ENCODE measurements around the gene REM2. TPM values are rescaled to one million over a fixed set of nuclear protein-coding genes. Genes with fewer than 3 reads are reported as not detected.

Gene REM2
- total RNA-seq, 1 experiment from 2014 or later, result 1.5 TPM

- TF ChIP-seq PREB (CRISPR knock-in tag; IDR thresholded peaks at IDR 0.05; ENCODE audit: borderline replicate concordance), result no peak
- TF ChIP-seq IRF2 (CRISPR knock-in tag; IDR thresholded peaks at IDR 0.05; ENCODE audit: borderline replicate concordance, low read depth), result no peak
- no peak for TF ChIP-seq ZNF416 (CRISPR knock-in tag; IDR thresholded peaks at IDR 0.05)
- no peak for TF ChIP-seq GTF2I (CRISPR knock-in tag; conservative IDR thresholded peaks at IDR 0.05)
- TF ChIP-seq CTCF (IDR thresholded peaks at IDR 0.05), result no peak
- no peak for TF ChIP-seq ATF3 (CRISPR knock-in tag; conservative IDR thresholded peaks at IDR 0.05)
- no peak for TF ChIP-seq ESRRA (CRISPR knock-in tag; IDR thresholded peaks at IDR 0.05; ENCODE audit: borderline replicate concordance)
- TF ChIP-seq ELF4 (CRISPR knock-in tag; IDR thresholded peaks at IDR 0.05; ENCODE audit: low read depth), result no peak
Observed at GRCh38 chr14:22890416-22890815, 7.4 kb downstream of the REM2 start (continued).

GRCh38 chr14:22892488-22892887, 9.5 kb downstream of the REM2 start:
- H3K9me3 Mint-ChIP-seq, result no peaks in the 10 kb centered on the region
- H3K4me3 Mint-ChIP-seq, result no peak overlapping the region
- H3K4me1 Mint-ChIP-seq, result peaks cover 14% of the 10 kb centered on the region
- ATAC-seq, result peak; percentile 46; the same call in 1 of the 2 replicates
- peaks cover 37% of the 10 kb centered on the region for H3K27me3 Mint-ChIP-seq (ENCODE audit: low read depth)
- ChIA-PET POLR2A (no interaction called here), CTCF (interaction anchor here (1.2 kb wide), 2 partner anchors 8 to 21 kb away, joined by 3 to 7 read pairs; partner anchors contain the start of gene LRP10)
- no peaks in the 10 kb centered on the region for H3K36me3 Mint-ChIP-seq
- DNase-seq (ENCODE audit: low spot score), result no peak
- no peak overlapping the region for H3K27ac Mint-ChIP-seq
- no peak for TF ChIP-seq STAT6 (CRISPR knock-in tag; conservative IDR thresholded peaks at IDR 0.05; ENCODE audit: low read depth)
- no peak for TF ChIP-seq E2F4 (CRISPR knock-in tag; IDR thresholded peaks at IDR 0.05; ENCODE audit: borderline replicate concordance, low read depth)
- no peak for TF ChIP-seq CREM (CRISPR knock-in tag; IDR thresholded peaks at IDR 0.05)
- TF ChIP-seq ZBTB21 (CRISPR knock-in tag; IDR thresholded peaks at IDR 0.05; ENCODE audit: borderline replicate concordance), result no peak
- TF ChIP-seq ATF6 (CRISPR knock-in tag; IDR thresholded peaks at IDR 0.05), result no peak
- TF ChIP-seq ZNF317 (CRISPR knock-in tag; IDR thresholded peaks at IDR 0.05; ENCODE audit: borderline replicate concordance, low read depth), result no peak
- no peak for TF ChIP-seq FOXP1 (CRISPR knock-in tag; IDR thresholded peaks at IDR 0.05; ENCODE audit: borderline replicate concordance)
- TF ChIP-seq RORB (CRISPR knock-in tag; IDR thresholded peaks at IDR 0.05), result no peak
- no peak for TF ChIP-seq PREB (CRISPR knock-in tag; IDR thresholded peaks at IDR 0.05; ENCODE audit: borderline replicate concordance)
- TF ChIP-seq AFF4 (CRISPR knock-in tag; IDR thresholded peaks at IDR 0.05; ENCODE audit: borderline replicate concordance), result no peak
- no peak for TF ChIP-seq SOX15 (CRISPR knock-in tag; IDR thresholded peaks at IDR 0.05)
- no peak for TF ChIP-seq FOXP4 (CRISPR knock-in tag; IDR thresholded peaks at IDR 0.05)

Data from WTC11 (cell line).